H9 (cell line): Measurements from ENCODE around the gene FALEC. TPM values are rescaled to one million over a fixed set of nuclear protein-coding genes. Genes with fewer than 3 reads are reported as not detected.

Experiments used
- DNase-seq: peaks from one replicate; pipeline ENCODE4 v3.0.0-alpha.2; 2017
- H2AFZ ChIP-seq: one replicate; pipeline ENCODE4 v1.6.1; 2013; ENCODE audit warnings: mild to moderate bottlenecking, low read length, control low read depth, moderate library complexity
- H2AK5ac ChIP-seq: 2 replicates; pipeline ENCODE4 v1.6.1; 2013; ENCODE audit warnings: low read length, control low read depth, mixed read lengths; ENCODE audit not compliant: insufficient read length
- H2BK120ac ChIP-seq: one replicate; pipeline ENCODE4 v1.6.1; 2013; ENCODE audit warnings: low read depth, mild to moderate bottlenecking, low read length, control low read depth, inconsistent platforms; ENCODE audit not compliant: poor library complexity, severe bottlenecking
- H2BK12ac ChIP-seq: 2 replicates; pipeline ENCODE4 v1.6.1; 2013; ENCODE audit warnings: low read length, control low read depth, mixed read lengths, low read depth; ENCODE audit not compliant: insufficient read length
- H2BK15ac ChIP-seq: 2 replicates; pipeline ENCODE4 v1.6.1; 2013; ENCODE audit warnings: low read depth, low read length, control low read depth
- H2BK20ac ChIP-seq: one replicate; pipeline ENCODE4 v1.6.1; 2013; ENCODE audit warnings: low read depth, mild to moderate bottlenecking, low read length, control low read depth, inconsistent platforms; ENCODE audit not compliant: poor library complexity, severe bottlenecking
- H2BK5ac ChIP-seq: 2 replicates; pipeline ENCODE4 v1.6.1; 2013; ENCODE audit warnings: low read length, control low read depth, mixed read lengths; ENCODE audit not compliant: insufficient read length
- H3K14ac ChIP-seq: 2 replicates; pipeline ENCODE4 v1.6.1; 2013; ENCODE audit warnings: low read length, control low read depth; ENCODE audit not compliant: insufficient read depth
- H3K18ac ChIP-seq: 2 replicates; pipeline ENCODE4 v1.6.1; 2013; ENCODE audit warnings: low read depth, mild to moderate bottlenecking, mixed read lengths, low read length, control low read depth; ENCODE audit not compliant: insufficient read length
- H3K23ac ChIP-seq: 2 replicates; pipeline ENCODE4 v1.6.1; 2013; ENCODE audit warnings: low read length, control low read depth, mixed read lengths, low read depth; ENCODE audit not compliant: insufficient read length
- H3K23me2 ChIP-seq: 2 replicates; pipeline ENCODE4 v1.6.1; 2013; ENCODE audit warnings: low read depth, mild to moderate bottlenecking, mixed read lengths, low read length, control low read depth; ENCODE audit not compliant: insufficient read length, poor library complexity, severe bottlenecking
- H3K27ac ChIP-seq: 2 replicates; pipeline ENCODE4 v1.5.1; 2013; ENCODE audit warnings: low read length, control low read depth, mixed read lengths, low read depth; ENCODE audit not compliant: insufficient read length
- H3K27me3 ChIP-seq: 2 replicates; pipeline ENCODE4 v1.6.1; 2013; ENCODE audit warnings: low read length, control low read depth, inconsistent platforms; ENCODE audit not compliant: insufficient read depth
- H3K4ac ChIP-seq: 2 replicates; pipeline ENCODE4 v1.6.1; 2013; ENCODE audit warnings: low read depth, mild to moderate bottlenecking, control low read depth, inconsistent platforms, low read length, moderate library complexity
- H3K4me1 ChIP-seq: 2 replicates; pipeline ENCODE4 v1.6.1; 2013; ENCODE audit warnings: low read length, control low read depth, inconsistent platforms; ENCODE audit not compliant: insufficient read depth
- H3K4me2 ChIP-seq: 2 replicates; pipeline ENCODE4 v1.6.1; 2013; ENCODE audit warnings: low read length, control low read depth, mixed read lengths; ENCODE audit not compliant: insufficient read length, insufficient read depth
- H3K56ac ChIP-seq: 2 replicates; pipeline ENCODE4 v1.6.1; 2013; ENCODE audit warnings: low read depth, mild to moderate bottlenecking, mixed read lengths, low read length, control low read depth; ENCODE audit not compliant: insufficient read length
- H3K79me1 ChIP-seq: 2 replicates; pipeline ENCODE4 v1.6.1; 2013; ENCODE audit warnings: low read depth, mild to moderate bottlenecking, moderate library complexity, low read length, control low read depth, inconsistent platforms; ENCODE audit not compliant: insufficient read depth, poor library complexity, severe bottlenecking
- H3K79me2 ChIP-seq: 2 replicates; pipeline ENCODE4 v1.6.1; 2013; ENCODE audit warnings: low read length, control low read depth, inconsistent platforms; ENCODE audit not compliant: insufficient read depth
- H3K9ac ChIP-seq: 2 replicates; pipeline ENCODE4 v1.6.1; 2013; ENCODE audit warnings: low read length, control low read depth, mixed read lengths; ENCODE audit not compliant: insufficient read length; ENCODE audit errors: extremely low read depth
- H3K9me3 ChIP-seq: one replicate; pipeline ENCODE4 v1.6.1; 2013; ENCODE audit warnings: low read depth, low read length, inconsistent platforms; ENCODE audit not compliant: control insufficient read depth
- H3T11ph ChIP-seq: one replicate; pipeline ENCODE4 v1.6.1; 2013; ENCODE audit warnings: mild to moderate bottlenecking, low read length, control low read depth, inconsistent platforms
- H4K20me1 ChIP-seq: one replicate; pipeline ENCODE4 v1.6.1; 2013; ENCODE audit not compliant: control insufficient read depth, insufficient read length, insufficient read depth
- H4K5ac ChIP-seq: 2 replicates; pipeline ENCODE4 v1.6.1; 2013; ENCODE audit warnings: low read depth, mild to moderate bottlenecking, mixed read lengths, low read length, control low read depth; ENCODE audit not compliant: insufficient read length
- H4K8ac ChIP-seq: replicated peaks from 2 replicates; pipeline ENCODE4 v1.6.1; 2013; ENCODE audit warnings: low read length, control low read depth, mixed read lengths, low read depth; ENCODE audit not compliant: insufficient read length
- H4K91ac ChIP-seq: 2 replicates; pipeline ENCODE4 v1.6.1; 2013; ENCODE audit warnings: low read depth, mild to moderate bottlenecking, moderate library complexity, mixed read lengths, low read length, control low read depth; ENCODE audit not compliant: insufficient read length
- H3K27ac Mint-ChIP-seq, 3 experiments: 2 replicates in 2 of 3; 3 replicates in 1 of 3; pipeline ENCODE4 v1.8.0; 2020 to 2021; ENCODE audit warnings: mixed read lengths in 3 of 3, mild to moderate bottlenecking in 1 of 3, moderate library complexity in 1 of 3
- H3K27me3 Mint-ChIP-seq: 2 replicates; pipeline ENCODE4 v1.8.0; 2021; ENCODE audit warnings: low read depth, mild to moderate bottlenecking, moderate library complexity, mixed read lengths
- H3K36me3 Mint-ChIP-seq, 3 experiments: 2 replicates in 2 of 3; 3 replicates in 1 of 3; pipeline ENCODE4 v1.8.0; 2020 to 2021; ENCODE audit warnings: low read depth in 3 of 3, mixed read lengths in 3 of 3; ENCODE audit not compliant: insufficient read depth in 1 of 3
- H3K4me1 Mint-ChIP-seq, 2 experiments: 2 replicates each; pipeline ENCODE4 v1.8.0; 2020; ENCODE audit warnings: mixed read lengths in 2 of 2
- H3K4me3 Mint-ChIP-seq, 2 experiments: 2 replicates in 1 of 2; 3 replicates in 1 of 2; pipeline ENCODE4 v1.8.0; 2020 to 2021; ENCODE audit warnings: mild to moderate bottlenecking in 2 of 2, mixed read lengths in 2 of 2, moderate library complexity in 1 of 2
- H3K9me3 Mint-ChIP-seq, 2 experiments: 2 replicates in 1 of 2; 3 replicates in 1 of 2; pipeline ENCODE4 v1.8.0; 2020; ENCODE audit warnings: mild to moderate bottlenecking in 2 of 2, mixed read lengths in 2 of 2, moderate library complexity in 1 of 2
- CTCF ChIP-seq: fragments of 200-600 bp; sonication (generic); conservative IDR thresholded peaks from 3 replicates; pipeline ENCODE4 v1.8.0; 2021; ENCODE audit warnings: antibody characterized with exemption, mild to moderate bottlenecking
- WGBS: extraction: QIAGEN DNeasy Blood & Tissue Kit; methylation state at CpG from one replicate; pipeline ENCODE4 v1.1.7; 2013; ENCODE audit warnings: missing lambda C conversion rate, low lambda C conversion rate, mixed read lengths; ENCODE audit not compliant: insufficient read length; ENCODE audit errors: extremely low coverage; 5-methylcytosine and 5-hydroxymethylcytosine counted together
- total RNA-seq: library from RNA; stranded (reverse); gene quantifications from 2 replicates; pipeline ENCODE4 v1.2.1, GENCODE V29; 2021

Gene FALEC
- total RNA-seq, 1 experiment from 2014 or later, result not detected

GRCh38 chr1:150550222-150551050 lies 34.9 kb downstream of the FALEC start:
- Histone ChIP-seq H2BK15ac (no peak overlapping the region), H3K18ac (no peak overlapping the region), H2AFZ (no peak overlapping the region), H2BK12ac (no peak overlapping the region), H2AK5ac (no peak overlapping the region), H2BK120ac (no peak overlapping the region), H3K23ac (no peak overlapping the region), H3K79me1 (no peaks in the 10 kb centered on the region), H3K9me3 (no peaks in the 10 kb centered on the region), H3K56ac (no peak overlapping the region), H4K91ac (no peak overlapping the region), H3K14ac (no peak overlapping the region), H3T11ph (no peak overlapping the region), H4K20me1 (no peaks in the 10 kb centered on the region), H4K8ac (no peak overlapping the region), H3K23me2 (peaks cover 10% of the 10 kb centered on the region), H4K5ac (no peak overlapping the region), H3K79me2 (no peaks in the 10 kb centered on the region), H3K4me1 (0 out of 2 replicates have a peak, but pooled peaks cover 3% of the 10 kb centered on the region), H2BK20ac (no peak overlapping the region), H3K27me3 (peaks cover 3% of the 10 kb centered on the region; the same call in 1 of the 2 replicates), H3K27ac (no peak overlapping the region), H2BK5ac (no peak overlapping the region), H3K4me2 (peak overlapping the region; percentile 48), H3K9ac (no peak overlapping the region), H3K4ac (no peak overlapping the region)
- Mint-ChIP-seq H3K36me3 (peaks cover 2 to 4% (median 2%) of the 10 kb centered on the region in 3 experiments; a peak in 6 of 7 replicates), H3K4me3 (peak overlapping the region in 1 of 2 experiments; percentile 87; a peak in 2 of 5 replicates), H3K9me3 (no peaks in the 10 kb centered on the region), H3K27ac (no peak overlapping the region), H3K4me1 (peaks cover 16 to 28% of the 10 kb centered on the region in 2 experiments), H3K27me3 (peaks cover 39% of the 10 kb centered on the region)
- DNase-seq, result peak; percentile 34
- TF ChIP-seq CTCF, result no peak
- WGBS, result no CpG with 5 or more reads among the region's 22 CpGs
